Osteocyte (in vitro differentiated cells): Measurements from ENCODE around the gene TIMM21. TPM values are rescaled to one million over a fixed set of nuclear protein-coding genes. Genes with fewer than 3 reads are reported as not detected.

ENCODE experiments used
- DNase-seq: peaks from one replicate; pipeline ENCODE4 v3.0.0; 2021; ENCODE audit warnings: mixed read lengths; ENCODE audit not compliant: unreplicated experiment; ENCODE audit errors: extremely low spot score
- H3K27ac Mint-ChIP-seq: one replicate; pipeline ENCODE4 v1.8.0; 2021; ENCODE audit warnings: mild to moderate bottlenecking, mixed read lengths; ENCODE audit not compliant: unreplicated experiment
- H3K27me3 Mint-ChIP-seq: one replicate; pipeline ENCODE4 v1.8.0; 2021; ENCODE audit warnings: mixed read lengths; ENCODE audit not compliant: unreplicated experiment
- H3K36me3 Mint-ChIP-seq: one replicate; pipeline ENCODE4 v1.8.0; 2021; ENCODE audit warnings: mixed read lengths; ENCODE audit not compliant: unreplicated experiment
- H3K4me1 Mint-ChIP-seq: one replicate; pipeline ENCODE4 v1.8.0; 2021; ENCODE audit warnings: mixed read lengths; ENCODE audit not compliant: unreplicated experiment
- H3K4me3 Mint-ChIP-seq: one replicate; pipeline ENCODE4 v1.8.0; 2021; ENCODE audit warnings: mild to moderate bottlenecking, moderate library complexity, mixed read lengths; ENCODE audit not compliant: unreplicated experiment
- H3K9me3 Mint-ChIP-seq: one replicate; pipeline ENCODE4 v1.8.0; 2021; ENCODE audit warnings: mixed read lengths; ENCODE audit not compliant: unreplicated experiment
- CTCF ChIP-seq: fragments of 200-600 bp; sonication (generic); IDR thresholded peaks from 2 replicates; pipeline ENCODE4 v1.5.0; 2021; ENCODE audit warnings: antibody characterized with exemption, mild to moderate bottlenecking, moderate library complexity
- total RNA-seq: library from RNA; stranded (reverse); gene quantifications from 2 replicates; pipeline ENCODE4 v1.2.1, GENCODE V29; 2021

The TIMM21 gene
- total RNA-seq, 1 donor from 2014 or later: 23.3 TPM

GRCh38 chr18:74146756-74147155, 1.6 kb upstream of the TIMM21 start:
- peak overlapping the region; percentile 91 for H3K4me3 Mint-ChIP-seq
- H3K9me3 Mint-ChIP-seq: no peaks in the 10 kb centered on the region
- TF ChIP-seq CTCF: no peak
- no peak for DNase-seq
- H3K4me1 Mint-ChIP-seq: peaks cover 30% of the 10 kb centered on the region
- H3K27me3 Mint-ChIP-seq: peaks cover 2% of the 10 kb centered on the region
- no peaks in the 10 kb centered on the region for H3K36me3 Mint-ChIP-seq
- peak overlapping the region; percentile 44 for H3K27ac Mint-ChIP-seq

GRCh38 chr18:74147491-74147778, 888 bp upstream of the TIMM21 start:
- no peaks in the 10 kb centered on the region for H3K36me3 Mint-ChIP-seq
- H3K4me3 Mint-ChIP-seq: peak overlapping the region; percentile 91
- TF ChIP-seq CTCF: no peak
- DNase-seq: no peak
- H3K27me3 Mint-ChIP-seq: peaks cover 1% of the 10 kb centered on the region
- H3K9me3 Mint-ChIP-seq: no peaks in the 10 kb centered on the region
- peak overlapping the region; percentile 91 for H3K27ac Mint-ChIP-seq
- peaks cover 30% of the 10 kb centered on the region for H3K4me1 Mint-ChIP-seq

- Mint-ChIP-seq H3K27me3 (no peaks in the 10 kb centered on the region), H3K9me3 (no peaks in the 10 kb centered on the region), H3K4me1 (peaks cover 30% of the 10 kb centered on the region), H3K27ac (peak overlapping the region; percentile 91), H3K36me3 (no peaks in the 10 kb centered on the region), H3K4me3 (peak overlapping the region; percentile 91)
- TF ChIP-seq CTCF: no peak
- no peak for DNase-seq
Observed at GRCh38 chr18:74148543-74149070, 284 bp downstream of the TIMM21 start.

- Mint-ChIP-seq H3K27me3 (no peaks in the 10 kb centered on the region), H3K36me3 (no peaks in the 10 kb centered on the region), H3K27ac (no peak overlapping the region), H3K4me1 (peaks cover 30% of the 10 kb centered on the region), H3K9me3 (no peaks in the 10 kb centered on the region), H3K4me3 (peak overlapping the region; percentile 91)
- TF ChIP-seq CTCF: no peak
- DNase-seq: no peak
Observed at GRCh38 chr18:74149878-74150277, 1.6 kb downstream of the TIMM21 start.

- DNase-seq: no peak
- Mint-ChIP-seq H3K36me3 (peaks cover 12% of the 10 kb centered on the region), H3K27ac (no peak overlapping the region), H3K4me3 (no peak overlapping the region), H3K4me1 (peaks cover 24% of the 10 kb centered on the region), H3K9me3 (no peaks in the 10 kb centered on the region), H3K27me3 (no peaks in the 10 kb centered on the region)
- TF ChIP-seq CTCF: no peak
Observed at GRCh38 chr18:74152270-74152669, 3.9 kb downstream of the TIMM21 start.
